ENCODE data around the gene LRRC31. TPM values are rescaled to one million over a fixed set of nuclear protein-coding genes. Genes with fewer than 3 reads are reported as not detected.

LRRC31 gene
- total RNA-seq, 2 experiments from 2014 or later = not detected

DNA sequence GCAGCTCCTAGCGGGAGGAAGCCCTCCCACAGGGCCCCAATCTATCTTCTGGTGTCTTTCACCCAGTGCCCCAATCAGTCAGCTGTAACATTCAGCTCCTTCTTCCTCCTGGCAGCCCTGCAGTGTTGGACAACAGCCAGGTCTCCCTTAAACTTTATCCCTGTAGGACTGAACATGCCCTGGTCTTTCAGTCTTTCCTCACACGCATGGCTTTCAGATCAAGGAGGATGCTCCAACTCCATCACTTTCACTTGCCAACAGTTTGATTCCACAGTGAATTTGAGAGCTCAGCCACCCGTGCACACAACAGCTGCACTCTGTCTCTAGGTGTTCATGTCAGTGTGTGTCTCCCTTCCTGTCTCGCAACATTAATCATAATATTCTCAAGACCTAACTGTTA lies 28.6 kb downstream of the LRRC31 start:
- Histone ChIP-seq H3K27ac (ENCODE audit: low read depth in 1 of 2, low read length in 2 of 2) (no peak overlapping the region), H3K27me3 (ENCODE audit: control insufficient read depth in 1 of 2, insufficient read depth in 2 of 2, low read length in 2 of 2) (peaks cover 0 to 4% of the 10 kb centered on the region in 2 experiments), H3K4me3 (ENCODE audit: low read length) (no peak overlapping the region), H3K36me3 (ENCODE audit: insufficient read depth, low read length) (no peaks in the 10 kb centered on the region), H3K4me1 (ENCODE audit: insufficient read depth, low read length) (no peaks in the 10 kb centered on the region), H3K9me3 (ENCODE audit: control insufficient read depth in 1 of 2, insufficient read depth in 1 of 2, low read length in 2 of 2) (no peaks in the 10 kb centered on the region)
- Mint-ChIP-seq H3K36me3 (ENCODE audit: low read depth) (no peaks in the 10 kb centered on the region), H3K27me3 (peaks cover 8% of the 10 kb centered on the region), H3K9me3 (no peaks in the 10 kb centered on the region), H3K4me1 (ENCODE audit: low read depth) (no peaks in the 10 kb centered on the region), H3K27ac (no peak overlapping the region), H3K4me3 (no peak overlapping the region)
- intact Hi-C loops (cut with DNase I, micrococcal nuclease) = no loop called here
- ChIA-PET POLR2A (no interaction called here), CTCF (no interaction called here)
- TF ChIP-seq, protein P1, sequence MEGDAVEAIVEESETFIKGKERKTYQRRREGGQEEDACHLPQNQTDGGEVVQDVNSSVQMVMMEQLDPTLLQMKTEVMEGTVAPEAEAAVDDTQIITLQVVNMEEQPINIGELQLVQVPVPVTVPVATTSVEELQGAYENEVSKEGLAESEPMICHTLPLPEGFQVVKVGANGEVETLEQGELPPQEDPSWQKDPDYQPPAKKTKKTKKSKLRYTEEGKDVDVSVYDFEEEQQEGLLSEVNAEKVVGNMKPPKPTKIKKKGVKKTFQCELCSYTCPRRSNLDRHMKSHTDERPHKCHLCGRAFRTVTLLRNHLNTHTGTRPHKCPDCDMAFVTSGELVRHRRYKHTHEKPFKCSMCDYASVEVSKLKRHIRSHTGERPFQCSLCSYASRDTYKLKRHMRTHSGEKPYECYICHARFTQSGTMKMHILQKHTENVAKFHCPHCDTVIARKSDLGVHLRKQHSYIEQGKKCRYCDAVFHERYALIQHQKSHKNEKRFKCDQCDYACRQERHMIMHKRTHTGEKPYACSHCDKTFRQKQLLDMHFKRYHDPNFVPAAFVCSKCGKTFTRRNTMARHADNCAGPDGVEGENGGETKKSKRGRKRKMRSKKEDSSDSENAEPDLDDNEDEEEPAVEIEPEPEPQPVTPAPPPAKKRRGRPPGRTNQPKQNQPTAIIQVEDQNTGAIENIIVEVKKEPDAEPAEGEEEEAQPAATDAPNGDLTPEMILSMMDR (IDR thresholded peaks at IDR 0.05) = no peak
- ATAC-seq (ENCODE audit: poor library complexity) = no peak
- DNase-seq = no peak

DNA sequence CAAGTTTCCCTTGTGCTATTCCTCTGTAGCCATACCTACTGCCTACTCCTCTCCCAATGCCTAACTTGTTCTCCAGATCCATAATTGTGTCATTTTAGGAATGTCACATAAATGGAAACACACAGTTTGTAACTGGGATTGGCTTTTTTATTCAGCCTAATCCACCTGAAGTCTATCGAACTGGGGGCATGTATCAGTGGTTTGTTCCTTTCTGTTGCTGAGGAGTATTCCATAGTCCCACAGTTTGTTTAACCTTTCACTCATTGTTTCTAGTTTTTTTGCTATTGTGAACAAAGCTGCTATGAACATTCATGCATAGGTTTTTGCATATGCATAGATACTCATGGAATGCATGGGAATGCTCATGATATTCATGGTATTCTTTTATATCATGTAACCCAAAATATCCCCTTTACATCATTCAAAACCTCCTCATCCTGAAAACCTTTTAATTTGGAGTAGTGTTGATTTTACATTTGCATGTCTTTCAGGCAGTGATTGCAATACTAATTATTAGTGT lies 31.2 kb downstream of the LRRC31 start:
- no peaks in the 10 kb centered on the region for H3K9me3 Mint-ChIP-seq
- TF ChIP-seq, protein P1 (IDR thresholded peaks at IDR 0.05) = no peak
- intact Hi-C loops (cut with DNase I, micrococcal nuclease) = no loop called here
- no peak overlapping the region for H3K27ac ChIP-seq (ENCODE audit: low read depth in 1 of 2, low read length in 2 of 2)
- no peak overlapping the region for H3K4me3 ChIP-seq (ENCODE audit: low read length)
- CTCF ChIA-PET = no interaction called here
- ATAC-seq (ENCODE audit: poor library complexity) (no peak), DNase-seq (no peak)
- H3K36me3 ChIP-seq (ENCODE audit: insufficient read depth, low read length) = no peaks in the 10 kb centered on the region
- H3K9me3 ChIP-seq (ENCODE audit: control insufficient read depth in 1 of 2, insufficient read depth in 1 of 2, low read length in 2 of 2) = no peaks in the 10 kb centered on the region
- POLR2A ChIA-PET = no interaction called here
- no peak overlapping the region for H3K4me3 Mint-ChIP-seq
- peaks cover 0 to 4% of the 10 kb centered on the region in 2 experiments for H3K27me3 ChIP-seq (ENCODE audit: control insufficient read depth in 1 of 2, insufficient read depth in 2 of 2, low read length in 2 of 2)
- no peaks in the 10 kb centered on the region for H3K36me3 Mint-ChIP-seq (ENCODE audit: low read depth)
- no peaks in the 10 kb centered on the region for H3K4me1 Mint-ChIP-seq (ENCODE audit: low read depth)
- H3K4me1 ChIP-seq (ENCODE audit: insufficient read depth, low read length) = no peaks in the 10 kb centered on the region
- H3K27ac Mint-ChIP-seq = no peak overlapping the region
- peaks cover 8% of the 10 kb centered on the region for H3K27me3 Mint-ChIP-seq

DNA sequence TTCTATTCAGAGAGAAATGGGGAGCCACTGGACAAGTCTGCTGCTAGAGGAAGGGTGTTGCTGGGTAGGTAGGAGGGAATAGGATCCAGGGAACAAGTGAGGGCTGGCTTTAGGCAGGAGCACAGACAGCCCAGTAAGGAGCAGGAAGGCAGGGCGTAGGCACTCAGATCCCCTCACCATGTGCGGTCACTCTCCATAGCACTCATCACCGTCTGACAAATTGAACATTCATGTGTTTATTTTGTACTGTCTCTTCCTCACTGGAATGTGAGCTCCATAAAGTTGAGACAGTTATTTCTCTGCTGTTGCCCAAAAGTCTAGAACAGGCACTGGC lies 32.8 kb downstream of the LRRC31 start:
- TF ChIP-seq, protein P1 (IDR thresholded peaks at IDR 0.05) = no peak
- H3K4me3 Mint-ChIP-seq = no peak overlapping the region
- Histone ChIP-seq H3K9me3 (ENCODE audit: control insufficient read depth in 1 of 2, insufficient read depth in 1 of 2, low read length in 2 of 2) (no peaks in the 10 kb centered on the region), H3K27ac (ENCODE audit: low read depth in 1 of 2, low read length in 2 of 2) (no peak overlapping the region), H3K27me3 (ENCODE audit: control insufficient read depth in 1 of 2, insufficient read depth in 2 of 2, low read length in 2 of 2) (peaks cover 0 to 4% of the 10 kb centered on the region in 2 experiments), H3K4me1 (ENCODE audit: insufficient read depth, low read length) (no peaks in the 10 kb centered on the region), H3K4me3 (ENCODE audit: low read length) (no peak overlapping the region), H3K36me3 (ENCODE audit: insufficient read depth, low read length) (no peaks in the 10 kb centered on the region)
- intact Hi-C loops (cut with DNase I, micrococcal nuclease) = no loop called here
- H3K4me1 Mint-ChIP-seq (ENCODE audit: low read depth) = no peaks in the 10 kb centered on the region
- no peaks in the 10 kb centered on the region for H3K9me3 Mint-ChIP-seq
- ATAC-seq (ENCODE audit: poor library complexity) (no peak), DNase-seq (no peak)
- no peak overlapping the region for H3K27ac Mint-ChIP-seq
- CTCF ChIA-PET = no interaction called here
- H3K36me3 Mint-ChIP-seq (ENCODE audit: low read depth) = no peaks in the 10 kb centered on the region
- POLR2A ChIA-PET = no interaction called here
- peaks cover 8% of the 10 kb centered on the region for H3K27me3 Mint-ChIP-seq

Measured in CD4-positive, alpha-beta T cell (primary cell).